HL-60 (cell line): Measurements from ENCODE around the gene CCS.

Experiments
- CTCF ChIP-seq: IDR thresholded peaks from one replicate; pipeline ENCODE4 v1.5.1; 2011; ENCODE audit warnings: low read length, control low read depth, inconsistent platforms; ENCODE audit not compliant: insufficient read depth
- GABPA ChIP-seq: IDR thresholded peaks from 2 replicates; pipeline ENCODE4 v1.6.1; 2012; ENCODE audit warnings: low read depth
- POLR2AphosphoS5 ChIP-seq: IDR thresholded peaks from 2 replicates; pipeline ENCODE4 v1.6.1; 2012; ENCODE audit warnings: low read depth
- SPI1 ChIP-seq: IDR thresholded peaks from 2 replicates; pipeline ENCODE4 v1.6.1; 2012; ENCODE audit warnings: low read depth, mild to moderate bottlenecking, borderline replicate concordance
- TF ChIP-seq, protein P1 (sequence below): IDR thresholded peaks from 2 replicates; pipeline ENCODE4 v1.6.1; 2012; ENCODE audit warnings: low read depth; ENCODE audit not compliant: insufficient replicate concordance

GRCh38 chr11:66566221-66566620, 26.8 kb upstream of the CCS start:
- TF ChIP-seq CTCF (no peak), POLR2AphosphoS5 (no peak), SPI1 (no peak), GABPA (no peak)
- TF ChIP-seq, protein P1, sequence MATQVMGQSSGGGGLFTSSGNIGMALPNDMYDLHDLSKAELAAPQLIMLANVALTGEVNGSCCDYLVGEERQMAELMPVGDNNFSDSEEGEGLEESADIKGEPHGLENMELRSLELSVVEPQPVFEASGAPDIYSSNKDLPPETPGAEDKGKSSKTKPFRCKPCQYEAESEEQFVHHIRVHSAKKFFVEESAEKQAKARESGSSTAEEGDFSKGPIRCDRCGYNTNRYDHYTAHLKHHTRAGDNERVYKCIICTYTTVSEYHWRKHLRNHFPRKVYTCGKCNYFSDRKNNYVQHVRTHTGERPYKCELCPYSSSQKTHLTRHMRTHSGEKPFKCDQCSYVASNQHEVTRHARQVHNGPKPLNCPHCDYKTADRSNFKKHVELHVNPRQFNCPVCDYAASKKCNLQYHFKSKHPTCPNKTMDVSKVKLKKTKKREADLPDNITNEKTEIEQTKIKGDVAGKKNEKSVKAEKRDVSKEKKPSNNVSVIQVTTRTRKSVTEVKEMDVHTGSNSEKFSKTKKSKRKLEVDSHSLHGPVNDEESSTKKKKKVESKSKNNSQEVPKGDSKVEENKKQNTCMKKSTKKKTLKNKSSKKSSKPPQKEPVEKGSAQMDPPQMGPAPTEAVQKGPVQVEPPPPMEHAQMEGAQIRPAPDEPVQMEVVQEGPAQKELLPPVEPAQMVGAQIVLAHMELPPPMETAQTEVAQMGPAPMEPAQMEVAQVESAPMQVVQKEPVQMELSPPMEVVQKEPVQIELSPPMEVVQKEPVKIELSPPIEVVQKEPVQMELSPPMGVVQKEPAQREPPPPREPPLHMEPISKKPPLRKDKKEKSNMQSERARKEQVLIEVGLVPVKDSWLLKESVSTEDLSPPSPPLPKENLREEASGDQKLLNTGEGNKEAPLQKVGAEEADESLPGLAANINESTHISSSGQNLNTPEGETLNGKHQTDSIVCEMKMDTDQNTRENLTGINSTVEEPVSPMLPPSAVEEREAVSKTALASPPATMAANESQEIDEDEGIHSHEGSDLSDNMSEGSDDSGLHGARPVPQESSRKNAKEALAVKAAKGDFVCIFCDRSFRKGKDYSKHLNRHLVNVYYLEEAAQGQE = no peak
